Fibroblast of mammary gland (primary cell): Measurements from ENCODE around the gene ADAMTS14.
A peak's percentile ranks its signal among the peaks of the same experiment; 100 is the strongest.
"Not testable (repeated sequence)": the region's sequence is repeated elsewhere in the genome, so short reads cannot be mapped to it uniquely, and the experiment has no call there.

ENCODE experiments used
- DNase-seq: peaks from one replicate; pipeline ENCODE4 v3.0.0-alpha.2; 2010; ENCODE audit warnings: low read depth
- H3K4me3 ChIP-seq: 2 replicates; pipeline ENCODE4 v1.5.1; 2011; ENCODE audit warnings: low read depth, mild to moderate bottlenecking, low read length, moderate library complexity; ENCODE audit not compliant: control insufficient read depth
- CTCF ChIP-seq: conservative IDR thresholded peaks from 2 replicates; pipeline ENCODE4 v1.5.1; 2011; ENCODE audit warnings: low read depth, low read length, inconsistent platforms; ENCODE audit not compliant: control insufficient read depth, insufficient read depth

The ADAMTS14 gene

DNA sequence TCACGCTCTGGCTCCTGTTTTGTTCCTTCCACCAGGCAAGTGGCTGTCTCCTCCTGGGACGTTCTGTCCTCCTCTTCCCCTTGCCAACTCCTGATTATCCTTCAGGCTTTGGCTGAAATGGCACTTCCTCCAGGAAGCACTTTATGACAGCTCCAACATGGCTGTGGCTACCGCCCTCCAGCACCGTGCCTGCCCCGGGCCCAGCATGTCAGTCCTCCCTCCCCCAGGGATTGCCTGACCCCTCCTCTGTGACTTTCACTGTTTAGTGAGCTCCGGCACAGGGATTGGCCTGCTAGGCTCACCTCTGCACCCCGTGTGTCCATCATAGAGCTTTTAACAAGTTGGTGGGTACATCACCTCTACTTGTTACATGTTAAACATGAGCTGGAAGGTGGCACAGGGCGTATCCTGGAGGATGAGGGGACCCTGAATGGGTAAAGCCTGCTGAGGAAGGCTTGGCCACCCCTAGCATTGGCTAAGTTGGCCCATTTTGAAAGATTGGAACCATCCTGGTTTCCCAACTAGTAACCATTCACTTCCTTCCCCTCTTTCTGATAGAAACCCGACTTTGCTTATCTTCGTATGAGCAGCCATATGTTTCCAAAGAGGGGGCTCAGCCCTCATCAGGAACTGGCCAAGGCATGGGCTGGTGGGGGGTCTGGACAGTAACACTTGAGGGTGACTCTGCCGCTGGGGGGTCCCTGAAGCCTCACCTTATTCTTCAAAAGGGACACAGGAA lies 10.5 kb upstream of the ADAMTS14 start:
- no peak for TF ChIP-seq CTCF
- H3K4me3 ChIP-seq: no peak overlapping the region
- DNase-seq: no peak

GRCh38 chr10:70662362-70663220 lies 9.7 kb upstream of the ADAMTS14 start:
- DNase-seq: no peak
- no peak for TF ChIP-seq CTCF
- H3K4me3 ChIP-seq: no peak overlapping the region

- not testable (repeated sequence) for H3K4me3 ChIP-seq
- DNase-seq: peak; percentile 52
These were observed 8.6 kb upstream of the ADAMTS14 start for GRCh38 chr10:70663458-70664409.

GRCh38 chr10:70664702-70665195 lies 7.6 kb upstream of the ADAMTS14 start:
- no peak overlapping the region for H3K4me3 ChIP-seq
- TF ChIP-seq CTCF: no peak
- peak; percentile 99 for DNase-seq

DNA sequence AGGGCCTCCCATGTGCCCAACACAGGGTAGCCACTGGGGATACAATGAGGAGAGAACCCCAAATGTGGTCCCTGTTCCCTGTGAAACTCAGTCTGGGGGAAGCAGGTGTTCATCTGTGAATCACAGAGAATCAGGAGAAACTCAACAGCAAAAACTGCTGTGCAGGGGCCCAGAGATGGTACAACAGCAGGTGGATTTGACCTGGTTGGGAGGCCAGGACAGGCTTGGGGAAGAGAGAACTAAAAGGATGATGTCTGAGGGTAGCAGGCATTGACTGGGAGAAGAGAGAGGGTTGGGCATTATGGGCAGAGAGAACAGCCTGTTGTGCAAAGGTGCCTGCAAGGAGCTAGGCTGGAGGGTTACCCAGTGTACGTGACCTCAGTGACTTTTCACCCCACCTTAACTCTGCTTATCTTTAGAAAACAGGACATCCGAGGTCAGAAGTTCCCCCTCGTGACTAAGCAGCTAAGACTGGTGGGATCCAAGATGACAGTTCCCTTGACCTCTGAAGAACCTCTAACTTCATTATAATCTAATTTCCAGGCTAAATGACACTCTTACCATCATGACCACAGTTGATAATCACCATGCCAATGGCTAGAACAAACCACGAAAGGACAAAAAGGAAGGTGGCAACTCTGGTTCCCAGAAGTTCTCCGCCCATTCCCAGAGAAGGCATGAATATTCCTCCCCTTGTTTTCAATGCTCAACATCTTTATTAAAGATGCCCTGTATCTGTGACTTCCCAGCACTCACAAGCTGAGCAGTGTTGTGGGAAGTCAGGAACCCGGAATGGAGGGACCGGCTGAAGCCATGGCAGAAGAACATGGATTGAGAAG lies 5.1 kb upstream of the ADAMTS14 start:
- TF ChIP-seq CTCF: no peak
- H3K4me3 ChIP-seq: no peak overlapping the region
- DNase-seq: no peak

- not testable (repeated sequence) for H3K4me3 ChIP-seq, DNase-seq
These were observed 4.5 kb upstream of the ADAMTS14 start for GRCh38 chr10:70667818-70668217.

GRCh38 chr10:70668454-70668970 lies 3.8 kb upstream of the ADAMTS14 start:
- TF ChIP-seq CTCF: no peak
- peak; percentile 68 for DNase-seq
- H3K4me3 ChIP-seq: no peak overlapping the region
